WERI-Rb-1 (cell line): Measurements from ENCODE around the gene CAMTA1.

ENCODE experiments used
- DNase-seq: peaks from one replicate; pipeline ENCODE4 v3.0.0-alpha.2; 2020
- H3K27ac ChIP-seq: fragments of 250-450 bp; sonication (Bioruptor Pico); 2 replicates; pipeline ENCODE4 v1.5.1; 2020; ENCODE audit warnings: mild to moderate bottlenecking, moderate library complexity
- H3K27me3 ChIP-seq: fragments of 250-450 bp; sonication (Bioruptor Pico); 2 replicates; pipeline ENCODE4 v1.5.1; 2021; ENCODE audit warnings: mild to moderate bottlenecking, low read depth, moderate library complexity; ENCODE audit not compliant: insufficient read depth, severe bottlenecking
- H3K36me3 ChIP-seq: fragments of 250-450 bp; sonication (Bioruptor Pico); 2 replicates; pipeline ENCODE4 v1.5.1; 2020; ENCODE audit warnings: mild to moderate bottlenecking, moderate library complexity
- H3K4me3 ChIP-seq: 2 replicates; pipeline ENCODE4 v1.5.1; 2011; ENCODE audit warnings: low read depth, mild to moderate bottlenecking, control low read depth, low read length
- H3K9me3 ChIP-seq: fragments of 250-450 bp; sonication (Bioruptor Pico); 2 replicates; pipeline ENCODE4 v1.5.1; 2021; ENCODE audit warnings: mild to moderate bottlenecking, moderate library complexity; ENCODE audit not compliant: severe bottlenecking
- TF ChIP-seq, protein P1 (sequence below): IDR thresholded peaks from 2 replicates; pipeline ENCODE4 v1.5.1; 2011; ENCODE audit warnings: low read depth, mild to moderate bottlenecking, control low read depth, inconsistent platforms, low read length

CAMTA1 gene

DNA sequence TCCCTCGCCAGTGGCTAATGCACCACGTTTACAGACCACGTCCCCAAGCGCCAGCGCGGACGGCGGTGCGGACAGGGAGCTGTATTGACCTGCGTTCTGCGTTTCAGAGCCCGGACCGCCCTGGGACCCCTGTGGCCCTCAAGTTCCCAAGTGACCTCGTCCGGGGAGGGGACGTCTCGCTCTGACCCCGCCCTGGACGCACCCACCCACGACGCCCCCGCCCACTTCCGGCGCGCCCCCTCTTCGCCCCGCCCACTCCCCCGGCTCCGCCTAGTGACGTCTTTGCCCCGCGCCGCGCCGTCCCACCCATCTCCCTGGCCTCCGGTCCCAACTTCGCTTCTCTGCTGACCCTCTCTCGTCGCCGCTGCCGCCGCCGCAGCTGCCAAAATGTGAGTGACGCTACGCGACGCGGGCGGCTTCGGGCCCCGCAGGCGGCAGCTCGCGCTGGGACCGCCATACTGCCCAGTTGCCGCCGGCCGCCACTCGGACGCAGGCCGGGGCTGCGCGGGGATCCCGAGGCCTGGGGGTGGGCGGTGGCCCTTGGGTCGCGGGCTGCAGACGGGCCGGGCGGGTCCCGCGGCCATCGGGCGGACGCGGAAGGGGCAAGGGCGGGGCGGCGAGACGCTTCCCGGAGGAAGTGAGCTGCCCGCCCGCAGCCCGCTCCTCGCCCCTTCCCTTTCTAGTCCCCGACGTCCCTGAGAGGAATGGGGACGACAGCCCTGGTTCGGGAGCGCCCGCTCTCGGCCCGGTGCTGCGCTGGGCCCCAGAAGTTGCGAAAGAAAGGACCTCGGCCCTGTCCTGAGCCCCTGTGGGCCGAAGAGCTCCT is 986.0 kb downstream of the CAMTA1 start, which contains the start of gene VAMP3:
Gene VAMP3 (plus strand): TSS at position 300 of the 826 bp plus-strand sequence. CDS start 88 bp downstream, at position 388.
- TF ChIP-seq, protein P1, sequence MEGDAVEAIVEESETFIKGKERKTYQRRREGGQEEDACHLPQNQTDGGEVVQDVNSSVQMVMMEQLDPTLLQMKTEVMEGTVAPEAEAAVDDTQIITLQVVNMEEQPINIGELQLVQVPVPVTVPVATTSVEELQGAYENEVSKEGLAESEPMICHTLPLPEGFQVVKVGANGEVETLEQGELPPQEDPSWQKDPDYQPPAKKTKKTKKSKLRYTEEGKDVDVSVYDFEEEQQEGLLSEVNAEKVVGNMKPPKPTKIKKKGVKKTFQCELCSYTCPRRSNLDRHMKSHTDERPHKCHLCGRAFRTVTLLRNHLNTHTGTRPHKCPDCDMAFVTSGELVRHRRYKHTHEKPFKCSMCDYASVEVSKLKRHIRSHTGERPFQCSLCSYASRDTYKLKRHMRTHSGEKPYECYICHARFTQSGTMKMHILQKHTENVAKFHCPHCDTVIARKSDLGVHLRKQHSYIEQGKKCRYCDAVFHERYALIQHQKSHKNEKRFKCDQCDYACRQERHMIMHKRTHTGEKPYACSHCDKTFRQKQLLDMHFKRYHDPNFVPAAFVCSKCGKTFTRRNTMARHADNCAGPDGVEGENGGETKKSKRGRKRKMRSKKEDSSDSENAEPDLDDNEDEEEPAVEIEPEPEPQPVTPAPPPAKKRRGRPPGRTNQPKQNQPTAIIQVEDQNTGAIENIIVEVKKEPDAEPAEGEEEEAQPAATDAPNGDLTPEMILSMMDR, result no peak
- no peaks in the 10 kb centered on the region for H3K27me3 ChIP-seq
- peak; percentile 89 for DNase-seq
- no peaks in the 10 kb centered on the region for H3K9me3 ChIP-seq
- peaks cover 12% of the 10 kb centered on the region for H3K36me3 ChIP-seq
- peak within 1 kb of the TSS; percentile 68 for H3K27ac ChIP-seq
- H3K4me3 ChIP-seq, result peak within 1 kb of the TSS; percentile 88

DNA sequence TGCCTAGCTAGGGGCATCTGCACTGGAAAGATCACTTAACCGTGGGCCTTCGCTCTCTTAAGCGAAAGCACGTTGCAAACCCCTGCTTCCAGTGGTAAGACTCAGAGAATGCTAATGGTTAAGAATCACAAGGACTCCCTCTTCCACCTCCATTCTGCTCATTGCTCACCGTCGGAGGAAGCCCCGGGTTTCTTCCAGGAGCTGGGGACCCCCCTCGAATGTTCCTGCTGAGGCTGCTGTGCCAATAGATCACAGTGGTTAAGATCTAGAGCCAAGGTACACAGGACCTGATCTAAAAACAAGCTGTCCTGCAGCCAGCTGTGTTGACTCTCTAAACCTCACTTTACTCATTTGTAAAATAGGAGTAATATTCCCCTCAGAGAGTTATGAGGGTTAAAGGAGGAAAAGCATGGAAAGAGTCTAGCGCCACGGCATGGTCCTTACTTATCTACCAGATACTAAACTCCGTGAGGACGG is 986.6 kb downstream of the CAMTA1 start:
- H3K27me3 ChIP-seq, result no peaks in the 10 kb centered on the region
- TF ChIP-seq, protein P1, result no peak
- peak overlapping the region; percentile 88 for H3K4me3 ChIP-seq
- peaks cover 12% of the 10 kb centered on the region for H3K36me3 ChIP-seq
- no peaks in the 10 kb centered on the region for H3K9me3 ChIP-seq
- no peak for DNase-seq
- peak overlapping the region; percentile 68; the same call in 1 of the 2 replicates for H3K27ac ChIP-seq

DNA sequence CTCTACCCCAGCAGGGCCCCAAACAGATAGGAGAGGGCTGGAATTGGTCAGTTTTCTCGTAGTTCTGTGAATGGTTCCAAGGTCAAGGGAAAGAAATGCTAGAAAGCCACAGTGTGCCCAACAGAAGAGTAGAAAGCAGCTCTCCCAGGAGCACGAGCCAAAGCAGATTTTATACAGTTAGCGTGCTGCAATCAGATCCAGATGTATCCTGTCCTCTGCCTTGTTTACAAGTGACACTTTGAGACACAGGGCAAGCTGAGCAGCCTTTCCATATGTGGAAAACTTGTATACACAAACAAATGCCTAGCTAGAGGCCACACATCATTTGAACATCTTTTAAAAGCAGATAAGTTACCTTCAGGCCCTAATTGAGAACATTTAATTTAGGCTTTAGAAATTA is 992.3 kb downstream of the CAMTA1 start:
- Histone ChIP-seq H3K36me3 (peaks cover 33% of the 10 kb centered on the region), H3K4me3 (no peak overlapping the region)
- DNase-seq, result no peak

DNA sequence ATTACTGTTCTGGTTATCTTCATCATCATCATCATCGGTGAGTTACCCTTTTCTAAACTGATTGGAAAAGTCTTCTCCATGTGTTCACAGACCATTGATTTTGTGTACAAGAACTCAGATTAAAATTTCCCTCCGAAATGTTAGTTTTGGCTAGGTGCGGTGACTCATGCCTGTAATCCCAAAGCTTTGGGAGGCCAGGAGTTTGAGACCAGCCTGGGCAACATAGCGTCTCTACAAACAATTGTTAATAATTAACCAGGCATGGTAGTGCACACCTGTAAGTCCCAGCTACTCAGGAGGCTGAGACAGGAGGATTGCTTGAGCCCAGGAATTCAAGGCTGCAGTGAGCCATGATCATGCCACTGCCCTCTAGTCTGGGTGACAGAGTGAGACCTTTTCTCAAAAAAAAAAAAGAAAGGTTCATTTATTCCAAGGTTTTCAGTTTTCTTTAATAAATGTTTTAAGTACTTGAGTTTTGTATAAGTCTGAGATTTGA is 992.9 kb downstream of the CAMTA1 start:
- Histone ChIP-seq H3K9me3 (no peaks in the 10 kb centered on the region), H3K27ac (no peak overlapping the region), H3K4me3 (no peak overlapping the region), H3K27me3 (no peaks in the 10 kb centered on the region), H3K36me3 (peaks cover 28% of the 10 kb centered on the region)
- TF ChIP-seq, protein P1, result no peak
- no peak for DNase-seq

More for the DNA sequence above, 992.3 kb downstream of the CAMTA1 start:
- Histone ChIP-seq H3K27ac (no peak overlapping the region), H3K9me3 (no peaks in the 10 kb centered on the region), H3K27me3 (no peaks in the 10 kb centered on the region)
- TF ChIP-seq, protein P1, result no peak

DNA sequence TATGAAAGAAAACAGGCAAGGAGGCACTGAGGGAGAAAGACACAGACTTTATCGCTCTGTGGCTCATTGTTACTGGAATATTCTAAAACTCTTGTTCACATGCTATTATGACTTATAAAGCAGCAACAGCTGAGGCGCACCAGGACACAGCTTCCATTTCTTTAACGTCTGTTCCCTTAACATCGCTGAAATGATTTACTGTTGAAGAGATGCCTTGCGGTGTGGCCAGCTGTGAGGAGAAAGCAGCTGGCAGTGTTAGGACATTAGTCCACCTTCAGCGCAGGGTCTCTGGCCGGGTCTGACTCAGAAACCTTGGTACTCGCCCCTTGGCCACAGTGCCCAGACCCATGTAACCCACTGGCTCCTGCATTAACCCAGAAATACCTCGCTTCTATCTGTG is 995.7 kb downstream of the CAMTA1 start:
- peaks cover 34% of the 10 kb centered on the region for H3K36me3 ChIP-seq
- H3K27me3 ChIP-seq, result no peaks in the 10 kb centered on the region
- TF ChIP-seq, protein P1, result no peak
- no peaks in the 10 kb centered on the region for H3K9me3 ChIP-seq
- no peak overlapping the region for H3K27ac ChIP-seq
- H3K4me3 ChIP-seq, result no peak overlapping the region
- DNase-seq, result no peak
